GM19023 (cell line): ENCODE measurements around the gene GRAMD1B.

Experiments used
- ATAC-seq: cut with Tn5 transposase; IDR thresholded peaks from one replicate; pipeline ENCODE4 v1.9.1; 2021; ENCODE audit warnings: mild to moderate bottlenecking, moderate library complexity; ENCODE audit not compliant: unreplicated experiment

Gene GRAMD1B

GRCh38 chr11:123624974-123625373 is 194.9 kb downstream of the GRAMD1B start:
- no peak for ATAC-seq

- ATAC-seq, result no peak
Measured at GRCh38 chr11:123628936-123629683, 199.0 kb downstream of the GRAMD1B start.

- ATAC-seq, result no peak
Measured at GRCh38 chr11:123630126-123630608, 200.1 kb downstream of the GRAMD1B start.

GRCh38 chr11:123640029-123640428 is 210.0 kb downstream of the GRAMD1B start:
- ATAC-seq, result no peak

- ATAC-seq, result peak; percentile 73
Measured at GRCh38 chr11:123640677-123641494, 210.8 kb downstream of the GRAMD1B start.

- no peak for ATAC-seq
Measured at GRCh38 chr11:123641495-123641840, 211.4 kb downstream of the GRAMD1B start.

GRCh38 chr11:123642435-123642834 is 212.4 kb downstream of the GRAMD1B start:
- ATAC-seq, result no peak

- ATAC-seq, result no peak
Measured at GRCh38 chr11:123645286-123645975, 215.4 kb downstream of the GRAMD1B start.

GRCh38 chr11:123650901-123651300 is 220.8 kb downstream of the GRAMD1B start:
- ATAC-seq, result no peak

- no peak for ATAC-seq
Measured at GRCh38 chr11:123652599-123652998, 222.5 kb downstream of the GRAMD1B start.

GRCh38 chr11:123653483-123653826 is 223.4 kb downstream of the GRAMD1B start:
- ATAC-seq, result no peak

GRCh38 chr11:123653827-123654565 is 223.9 kb downstream of the GRAMD1B start:
- no peak for ATAC-seq

- no peak for ATAC-seq
Measured at GRCh38 chr11:123654566-123655081, 224.6 kb downstream of the GRAMD1B start, which contains the start of gene SCN3B. Gene SCN3B, minus strand, starts transcription at chr11:123654624. Its CDS starts 823 bp downstream, at chr11:123653801.

- ATAC-seq, result no peak
Measured at GRCh38 chr11:123659311-123659710, 229.2 kb downstream of the GRAMD1B start.

GRCh38 chr11:123659965-123660364 is 229.9 kb downstream of the GRAMD1B start:
- ATAC-seq, result peak; percentile 63

- ATAC-seq, result no peak
Measured at GRCh38 chr11:123665306-123665705, 235.2 kb downstream of the GRAMD1B start.

GRCh38 chr11:123670081-123670480 is 240.0 kb downstream of the GRAMD1B start:
- no peak for ATAC-seq

- no peak for ATAC-seq
Measured at GRCh38 chr11:123671534-123671933, 241.5 kb downstream of the GRAMD1B start.

GRCh38 chr11:123672568-123672967 is 242.5 kb downstream of the GRAMD1B start:
- no peak for ATAC-seq

GRCh38 chr11:123674297-123674696 is 244.2 kb downstream of the GRAMD1B start:
- ATAC-seq, result no peak
